ENCODE results near the gene ECSIT. TPM values are rescaled to one million over a fixed set of nuclear protein-coding genes. Genes with fewer than 3 reads are reported as not detected.

Gene ECSIT
- total RNA-seq, 2 experiments from 2014 or later: 27.2 to 27.4 TPM

DNA sequence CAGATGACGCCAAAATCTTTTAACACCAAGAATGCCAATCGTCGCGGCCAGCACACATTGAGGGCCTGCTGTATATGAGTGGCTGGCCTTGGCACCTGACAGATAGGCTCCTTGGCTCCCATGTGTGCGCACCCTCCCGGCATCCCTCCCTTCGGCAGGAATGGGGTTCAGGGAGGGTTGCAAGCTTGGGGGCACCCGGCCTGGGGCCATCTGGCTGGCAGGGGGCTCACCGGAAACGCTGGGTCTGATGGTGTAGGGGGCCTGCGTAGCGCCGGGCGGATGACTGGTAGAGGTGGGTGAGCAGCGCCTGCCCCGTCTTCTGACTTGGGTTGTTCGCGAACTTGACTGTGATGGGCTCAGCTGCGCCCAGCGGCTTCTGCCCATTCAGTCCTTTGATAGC, 71.1 kb downstream of the ECSIT start:
- Mint-ChIP-seq H3K4me3 (no peak overlapping the region), H3K9me3 (no peaks in the 10 kb centered on the region), H3K27me3 (peaks cover 23% of the 10 kb centered on the region), H3K4me1 (ENCODE audit: low read depth) (no peaks in the 10 kb centered on the region), H3K36me3 (ENCODE audit: low read depth) (no peaks in the 10 kb centered on the region), H3K27ac (no peak overlapping the region)
- Histone ChIP-seq H3K9me3 (ENCODE audit: control insufficient read depth in 1 of 2, insufficient read depth in 1 of 2, low read length in 2 of 2) (no peaks in the 10 kb centered on the region), H3K4me1 (ENCODE audit: insufficient read depth, low read length) (no peaks in the 10 kb centered on the region), H3K4me3 (ENCODE audit: low read length) (no peak overlapping the region), H3K27me3 (ENCODE audit: control insufficient read depth in 1 of 2, insufficient read depth in 2 of 2, low read length in 2 of 2) (no peaks in the 10 kb centered on the region), H3K27ac (ENCODE audit: low read depth in 1 of 2, low read length in 2 of 2) (no peak overlapping the region), H3K36me3 (ENCODE audit: insufficient read depth, low read length) (no peaks in the 10 kb centered on the region)
- ATAC-seq (ENCODE audit: poor library complexity) (no peak), DNase-seq (no peak)
- intact Hi-C loops (cut with DNase I, micrococcal nuclease): no loop called here
- ChIA-PET CTCF (no interaction called here), POLR2A (no interaction called here)
- TF ChIP-seq, protein P1, sequence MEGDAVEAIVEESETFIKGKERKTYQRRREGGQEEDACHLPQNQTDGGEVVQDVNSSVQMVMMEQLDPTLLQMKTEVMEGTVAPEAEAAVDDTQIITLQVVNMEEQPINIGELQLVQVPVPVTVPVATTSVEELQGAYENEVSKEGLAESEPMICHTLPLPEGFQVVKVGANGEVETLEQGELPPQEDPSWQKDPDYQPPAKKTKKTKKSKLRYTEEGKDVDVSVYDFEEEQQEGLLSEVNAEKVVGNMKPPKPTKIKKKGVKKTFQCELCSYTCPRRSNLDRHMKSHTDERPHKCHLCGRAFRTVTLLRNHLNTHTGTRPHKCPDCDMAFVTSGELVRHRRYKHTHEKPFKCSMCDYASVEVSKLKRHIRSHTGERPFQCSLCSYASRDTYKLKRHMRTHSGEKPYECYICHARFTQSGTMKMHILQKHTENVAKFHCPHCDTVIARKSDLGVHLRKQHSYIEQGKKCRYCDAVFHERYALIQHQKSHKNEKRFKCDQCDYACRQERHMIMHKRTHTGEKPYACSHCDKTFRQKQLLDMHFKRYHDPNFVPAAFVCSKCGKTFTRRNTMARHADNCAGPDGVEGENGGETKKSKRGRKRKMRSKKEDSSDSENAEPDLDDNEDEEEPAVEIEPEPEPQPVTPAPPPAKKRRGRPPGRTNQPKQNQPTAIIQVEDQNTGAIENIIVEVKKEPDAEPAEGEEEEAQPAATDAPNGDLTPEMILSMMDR (IDR thresholded peaks at IDR 0.05): no peak

DNA sequence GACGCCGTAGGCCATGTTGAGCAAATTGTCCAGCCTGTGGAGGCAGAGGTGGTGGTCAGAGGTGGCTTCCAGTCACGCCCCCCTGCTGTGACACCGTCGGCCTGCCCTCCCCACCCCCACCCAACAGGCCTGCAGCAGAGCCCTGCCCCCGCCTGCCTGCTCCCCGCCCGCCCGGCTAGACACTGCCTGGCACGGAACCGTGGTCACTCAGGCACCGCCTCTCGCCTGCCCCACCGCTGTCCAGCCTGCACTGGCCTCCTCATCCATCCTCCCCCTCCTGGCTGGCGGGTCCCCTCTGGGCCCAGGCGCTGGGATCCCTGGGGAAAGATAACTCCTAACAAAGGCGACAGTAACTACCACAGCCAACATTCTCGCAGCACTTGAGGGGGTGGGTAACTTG, 71.8 kb downstream of the ECSIT start:
- no peaks in the 10 kb centered on the region for H3K27me3 ChIP-seq (ENCODE audit: control insufficient read depth in 1 of 2, insufficient read depth in 2 of 2, low read length in 2 of 2)
- H3K27ac ChIP-seq (ENCODE audit: low read depth in 1 of 2, low read length in 2 of 2): no peak overlapping the region
- H3K9me3 Mint-ChIP-seq: no peaks in the 10 kb centered on the region
- no peak overlapping the region for H3K27ac Mint-ChIP-seq
- TF ChIP-seq, protein P1 (IDR thresholded peaks at IDR 0.05): no peak
- ChIA-PET CTCF (no interaction called here), POLR2A (no interaction called here)
- H3K36me3 Mint-ChIP-seq (ENCODE audit: low read depth): no peaks in the 10 kb centered on the region
- no peak for DNase-seq
- intact Hi-C loops (cut with DNase I, micrococcal nuclease): no loop called here
- ATAC-seq (ENCODE audit: poor library complexity): no peak
- H3K27me3 Mint-ChIP-seq: peaks cover 23% of the 10 kb centered on the region
- no peaks in the 10 kb centered on the region for H3K4me1 ChIP-seq (ENCODE audit: insufficient read depth, low read length)
- H3K4me1 Mint-ChIP-seq (ENCODE audit: low read depth): no peaks in the 10 kb centered on the region
- no peaks in the 10 kb centered on the region for H3K9me3 ChIP-seq (ENCODE audit: control insufficient read depth in 1 of 2, insufficient read depth in 1 of 2, low read length in 2 of 2)
- no peak overlapping the region for H3K4me3 Mint-ChIP-seq
- no peak overlapping the region for H3K4me3 ChIP-seq (ENCODE audit: low read length)
- H3K36me3 ChIP-seq (ENCODE audit: insufficient read depth, low read length): no peaks in the 10 kb centered on the region

DNA sequence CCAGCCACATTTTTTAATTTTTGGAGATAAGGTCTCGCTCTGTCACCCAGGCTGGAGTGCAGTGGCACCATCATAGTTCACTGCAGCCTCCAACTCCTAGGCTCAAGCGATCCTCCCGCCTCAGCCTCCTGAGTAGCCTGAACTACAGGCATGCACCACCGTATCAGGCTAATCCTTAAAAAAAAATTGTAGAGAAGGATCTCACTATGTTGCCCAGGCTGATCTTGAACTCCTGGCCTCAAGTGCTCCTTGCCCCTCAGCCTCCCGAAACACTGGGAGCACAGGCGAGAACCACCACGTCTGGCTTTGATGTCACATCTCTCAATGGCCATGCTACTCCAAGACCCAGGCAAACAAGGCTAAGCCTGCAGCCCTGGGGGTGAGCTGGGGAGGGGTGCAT, 72.3 kb downstream of the ECSIT start:
- no peak overlapping the region for H3K4me3 Mint-ChIP-seq
- no peak for DNase-seq
- no peaks in the 10 kb centered on the region for H3K36me3 ChIP-seq (ENCODE audit: insufficient read depth, low read length)
- no peaks in the 10 kb centered on the region for H3K9me3 Mint-ChIP-seq
- TF ChIP-seq, protein P1 (IDR thresholded peaks at IDR 0.05): no peak
- H3K4me3 ChIP-seq (ENCODE audit: low read length): no peak overlapping the region
- no peak for ATAC-seq (ENCODE audit: poor library complexity)
- no peaks in the 10 kb centered on the region for H3K36me3 Mint-ChIP-seq (ENCODE audit: low read depth)
- CTCF ChIA-PET: no interaction called here
- POLR2A ChIA-PET: no interaction called here
- no peaks in the 10 kb centered on the region for H3K9me3 ChIP-seq (ENCODE audit: control insufficient read depth in 1 of 2, insufficient read depth in 1 of 2, low read length in 2 of 2)
- intact Hi-C loops (cut with DNase I, micrococcal nuclease): no loop called here
- H3K27me3 ChIP-seq (ENCODE audit: control insufficient read depth in 1 of 2, insufficient read depth in 2 of 2, low read length in 2 of 2): no peaks in the 10 kb centered on the region
- H3K27ac Mint-ChIP-seq: no peak overlapping the region
- H3K27ac ChIP-seq (ENCODE audit: low read depth in 1 of 2, low read length in 2 of 2): no peak overlapping the region
- peaks cover 23% of the 10 kb centered on the region for H3K27me3 Mint-ChIP-seq
- H3K4me1 Mint-ChIP-seq (ENCODE audit: low read depth): no peaks in the 10 kb centered on the region
- H3K4me1 ChIP-seq (ENCODE audit: insufficient read depth, low read length): no peaks in the 10 kb centered on the region

Small RNA genes lying within 50 kb of the gene (microRNA-seq; reads per million reads assigned to microRNA genes)
- not detected for gene MIR7974 (ENCODE audit: borderline microRNAs expressed, borderline replicate concordance)

Other genes starting within 250 kb of the ECSIT start
- gene TSPAN16, start 233.0 kb downstream of the ECSIT start, total RNA-seq: not detected
- gene RAB3D, start 189.5 kb downstream of the ECSIT start, total RNA-seq: 1 to 10 TPM; 1.2 to 2.2 TPM
- gene TMEM205, start 182.9 kb downstream of the ECSIT start, total RNA-seq: 10 to 100 TPM in 1 of 2 experiments, 1 to 10 TPM in 1; 8.8 to 10.4 TPM
- 10 to 100 TPM; 35.5 to 42.4 TPM for gene CCDC159, start 182.6 kb downstream of the ECSIT start, total RNA-seq
- 1 to 10 TPM; 8.2 TPM for gene PLPPR2, start 173.7 kb downstream of the ECSIT start, total RNA-seq
- 1 to 10 TPM; 2.6 to 2.7 TPM for gene SWSAP1, start 154.5 kb downstream of the ECSIT start, total RNA-seq
- 10 to 100 TPM; 10.9 to 11.3 TPM for gene EPOR, start 144.8 kb downstream of the ECSIT start, total RNA-seq
- not detected for gene RGL3, start 109.8 kb downstream of the ECSIT start, total RNA-seq
- not detected for gene ODAD3, start 94.0 kb downstream of the ECSIT start, total RNA-seq
- gene PRKCSH, start 93.5 kb downstream of the ECSIT start, total RNA-seq: 100 to 1,000 TPM; 257 to 260 TPM
- under 1 TPM in 1 of 2 experiments, not detected in 1; 0.66 TPM for gene ELAVL3, start 48.1 kb downstream of the ECSIT start, total RNA-seq
- gene ZNF653, start 23.3 kb downstream of the ECSIT start, total RNA-seq: 1 to 10 TPM; 7.4 to 7.5 TPM
- gene CNN1, start 9.7 kb upstream of the ECSIT start, total RNA-seq: not detected
- 10 to 100 TPM; 31.8 to 33.2 TPM for gene ELOF1, start 30.1 kb upstream of the ECSIT start, total RNA-seq
- 10 to 100 TPM; 13.4 to 15.3 TPM for gene ACP5, start 48.5 kb upstream of the ECSIT start, total RNA-seq
- gene ZNF627, start 68.3 kb upstream of the ECSIT start, total RNA-seq: 10 to 100 TPM; 11.7 to 12.7 TPM
- gene ZNF823, start 209.8 kb upstream of the ECSIT start, total RNA-seq: 1 to 10 TPM; 1.7 to 2.2 TPM
- 1 to 10 TPM; 2.6 to 4.1 TPM for gene ZNF441, start 237.9 kb upstream of the ECSIT start, total RNA-seq